ENCODE measurements around the gene GALM.

DNA sequence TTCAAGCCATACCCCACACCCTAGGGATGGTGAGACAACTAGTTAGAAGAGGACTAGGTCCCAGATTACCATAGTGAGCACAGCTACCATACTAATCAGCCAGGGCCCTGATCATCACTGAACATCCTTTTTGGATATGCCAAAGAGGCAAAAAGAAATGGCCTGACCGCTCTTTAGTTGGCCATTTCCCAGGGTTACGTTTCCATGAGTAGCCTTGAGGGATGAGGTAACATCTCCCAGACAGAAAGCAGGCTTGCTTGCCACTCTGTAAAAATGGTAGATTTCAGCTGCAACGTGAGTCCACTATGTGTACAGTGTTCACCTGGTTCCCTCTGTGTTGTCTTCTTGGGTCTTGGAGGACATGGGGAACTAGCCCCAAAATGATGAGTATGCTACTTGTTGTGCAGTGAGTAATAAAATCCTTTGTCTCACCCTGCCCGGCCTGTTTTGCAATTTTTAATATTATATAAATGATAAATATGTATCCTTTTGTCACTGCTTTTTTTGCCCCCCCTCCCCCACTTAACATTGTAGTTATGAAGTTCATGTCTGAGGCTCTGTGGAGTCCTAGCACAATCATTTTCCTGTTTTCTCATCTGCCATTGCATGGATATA, 8.9 kb upstream of the GALM start:
- TF ChIP-seq, protein P1, sequence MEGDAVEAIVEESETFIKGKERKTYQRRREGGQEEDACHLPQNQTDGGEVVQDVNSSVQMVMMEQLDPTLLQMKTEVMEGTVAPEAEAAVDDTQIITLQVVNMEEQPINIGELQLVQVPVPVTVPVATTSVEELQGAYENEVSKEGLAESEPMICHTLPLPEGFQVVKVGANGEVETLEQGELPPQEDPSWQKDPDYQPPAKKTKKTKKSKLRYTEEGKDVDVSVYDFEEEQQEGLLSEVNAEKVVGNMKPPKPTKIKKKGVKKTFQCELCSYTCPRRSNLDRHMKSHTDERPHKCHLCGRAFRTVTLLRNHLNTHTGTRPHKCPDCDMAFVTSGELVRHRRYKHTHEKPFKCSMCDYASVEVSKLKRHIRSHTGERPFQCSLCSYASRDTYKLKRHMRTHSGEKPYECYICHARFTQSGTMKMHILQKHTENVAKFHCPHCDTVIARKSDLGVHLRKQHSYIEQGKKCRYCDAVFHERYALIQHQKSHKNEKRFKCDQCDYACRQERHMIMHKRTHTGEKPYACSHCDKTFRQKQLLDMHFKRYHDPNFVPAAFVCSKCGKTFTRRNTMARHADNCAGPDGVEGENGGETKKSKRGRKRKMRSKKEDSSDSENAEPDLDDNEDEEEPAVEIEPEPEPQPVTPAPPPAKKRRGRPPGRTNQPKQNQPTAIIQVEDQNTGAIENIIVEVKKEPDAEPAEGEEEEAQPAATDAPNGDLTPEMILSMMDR (conservative IDR thresholded peaks at IDR 0.05; ENCODE audit: low read depth, low read length) = no peak
- TF ChIP-seq EZH2phosphoT487 (IDR thresholded peaks at IDR 0.05; ENCODE audit: borderline replicate concordance, low read length) = no peak

All from PC-3 (cell line).